H9 (cell line): ENCODE results near the gene NECTIN1. TPM values are rescaled to one million over a fixed set of nuclear protein-coding genes. Genes with fewer than 3 reads are reported as not detected.

Experiments
- DNase-seq: peaks from one replicate; pipeline ENCODE4 v3.0.0-alpha.2; 2017
- H2AFZ ChIP-seq: one replicate; pipeline ENCODE4 v1.6.1; 2013; ENCODE audit warnings: mild to moderate bottlenecking, low read length, control low read depth, moderate library complexity
- H2AK5ac ChIP-seq: 2 replicates; pipeline ENCODE4 v1.6.1; 2013; ENCODE audit warnings: low read length, control low read depth, mixed read lengths; ENCODE audit not compliant: insufficient read length
- H2BK120ac ChIP-seq: one replicate; pipeline ENCODE4 v1.6.1; 2013; ENCODE audit warnings: low read depth, mild to moderate bottlenecking, low read length, control low read depth, inconsistent platforms; ENCODE audit not compliant: poor library complexity, severe bottlenecking
- H2BK12ac ChIP-seq: 2 replicates; pipeline ENCODE4 v1.6.1; 2013; ENCODE audit warnings: low read length, control low read depth, mixed read lengths, low read depth; ENCODE audit not compliant: insufficient read length
- H2BK15ac ChIP-seq: 2 replicates; pipeline ENCODE4 v1.6.1; 2013; ENCODE audit warnings: low read depth, low read length, control low read depth
- H2BK20ac ChIP-seq: one replicate; pipeline ENCODE4 v1.6.1; 2013; ENCODE audit warnings: low read depth, mild to moderate bottlenecking, low read length, control low read depth, inconsistent platforms; ENCODE audit not compliant: poor library complexity, severe bottlenecking
- H2BK5ac ChIP-seq: 2 replicates; pipeline ENCODE4 v1.6.1; 2013; ENCODE audit warnings: low read length, control low read depth, mixed read lengths; ENCODE audit not compliant: insufficient read length
- H3K14ac ChIP-seq: 2 replicates; pipeline ENCODE4 v1.6.1; 2013; ENCODE audit warnings: low read length, control low read depth; ENCODE audit not compliant: insufficient read depth
- H3K18ac ChIP-seq: 2 replicates; pipeline ENCODE4 v1.6.1; 2013; ENCODE audit warnings: low read depth, mild to moderate bottlenecking, mixed read lengths, low read length, control low read depth; ENCODE audit not compliant: insufficient read length
- H3K23ac ChIP-seq: 2 replicates; pipeline ENCODE4 v1.6.1; 2013; ENCODE audit warnings: low read length, control low read depth, mixed read lengths, low read depth; ENCODE audit not compliant: insufficient read length
- H3K23me2 ChIP-seq: 2 replicates; pipeline ENCODE4 v1.6.1; 2013; ENCODE audit warnings: low read depth, mild to moderate bottlenecking, mixed read lengths, low read length, control low read depth; ENCODE audit not compliant: insufficient read length, poor library complexity, severe bottlenecking
- H3K27ac ChIP-seq: 2 replicates; pipeline ENCODE4 v1.5.1; 2013; ENCODE audit warnings: low read length, control low read depth, mixed read lengths, low read depth; ENCODE audit not compliant: insufficient read length
- H3K27me3 ChIP-seq: 2 replicates; pipeline ENCODE4 v1.6.1; 2013; ENCODE audit warnings: low read length, control low read depth, inconsistent platforms; ENCODE audit not compliant: insufficient read depth
- H3K4ac ChIP-seq: 2 replicates; pipeline ENCODE4 v1.6.1; 2013; ENCODE audit warnings: low read depth, mild to moderate bottlenecking, control low read depth, inconsistent platforms, low read length, moderate library complexity
- H3K4me1 ChIP-seq: 2 replicates; pipeline ENCODE4 v1.6.1; 2013; ENCODE audit warnings: low read length, control low read depth, inconsistent platforms; ENCODE audit not compliant: insufficient read depth
- H3K4me2 ChIP-seq: 2 replicates; pipeline ENCODE4 v1.6.1; 2013; ENCODE audit warnings: low read length, control low read depth, mixed read lengths; ENCODE audit not compliant: insufficient read length, insufficient read depth
- H3K56ac ChIP-seq: 2 replicates; pipeline ENCODE4 v1.6.1; 2013; ENCODE audit warnings: low read depth, mild to moderate bottlenecking, mixed read lengths, low read length, control low read depth; ENCODE audit not compliant: insufficient read length
- H3K79me1 ChIP-seq: 2 replicates; pipeline ENCODE4 v1.6.1; 2013; ENCODE audit warnings: low read depth, mild to moderate bottlenecking, moderate library complexity, low read length, control low read depth, inconsistent platforms; ENCODE audit not compliant: insufficient read depth, poor library complexity, severe bottlenecking
- H3K79me2 ChIP-seq: 2 replicates; pipeline ENCODE4 v1.6.1; 2013; ENCODE audit warnings: low read length, control low read depth, inconsistent platforms; ENCODE audit not compliant: insufficient read depth
- H3K9ac ChIP-seq: 2 replicates; pipeline ENCODE4 v1.6.1; 2013; ENCODE audit warnings: low read length, control low read depth, mixed read lengths; ENCODE audit not compliant: insufficient read length; ENCODE audit errors: extremely low read depth
- H3K9me3 ChIP-seq: one replicate; pipeline ENCODE4 v1.6.1; 2013; ENCODE audit warnings: low read depth, low read length, inconsistent platforms; ENCODE audit not compliant: control insufficient read depth
- H3T11ph ChIP-seq: one replicate; pipeline ENCODE4 v1.6.1; 2013; ENCODE audit warnings: mild to moderate bottlenecking, low read length, control low read depth, inconsistent platforms
- H4K20me1 ChIP-seq: one replicate; pipeline ENCODE4 v1.6.1; 2013; ENCODE audit not compliant: control insufficient read depth, insufficient read length, insufficient read depth
- H4K5ac ChIP-seq: 2 replicates; pipeline ENCODE4 v1.6.1; 2013; ENCODE audit warnings: low read depth, mild to moderate bottlenecking, mixed read lengths, low read length, control low read depth; ENCODE audit not compliant: insufficient read length
- H4K8ac ChIP-seq: replicated peaks from 2 replicates; pipeline ENCODE4 v1.6.1; 2013; ENCODE audit warnings: low read length, control low read depth, mixed read lengths, low read depth; ENCODE audit not compliant: insufficient read length
- H4K91ac ChIP-seq: 2 replicates; pipeline ENCODE4 v1.6.1; 2013; ENCODE audit warnings: low read depth, mild to moderate bottlenecking, moderate library complexity, mixed read lengths, low read length, control low read depth; ENCODE audit not compliant: insufficient read length
- H3K27ac Mint-ChIP-seq, 3 experiments: 2 replicates in 2 of 3; 3 replicates in 1 of 3; pipeline ENCODE4 v1.8.0; 2020 to 2021; ENCODE audit warnings: mixed read lengths in 3 of 3, mild to moderate bottlenecking in 1 of 3, moderate library complexity in 1 of 3
- H3K27me3 Mint-ChIP-seq: 2 replicates; pipeline ENCODE4 v1.8.0; 2021; ENCODE audit warnings: low read depth, mild to moderate bottlenecking, moderate library complexity, mixed read lengths
- H3K36me3 Mint-ChIP-seq, 3 experiments: 2 replicates in 2 of 3; 3 replicates in 1 of 3; pipeline ENCODE4 v1.8.0; 2020 to 2021; ENCODE audit warnings: low read depth in 3 of 3, mixed read lengths in 3 of 3; ENCODE audit not compliant: insufficient read depth in 1 of 3
- H3K4me1 Mint-ChIP-seq, 2 experiments: 2 replicates each; pipeline ENCODE4 v1.8.0; 2020; ENCODE audit warnings: mixed read lengths in 2 of 2
- H3K4me3 Mint-ChIP-seq, 2 experiments: 2 replicates in 1 of 2; 3 replicates in 1 of 2; pipeline ENCODE4 v1.8.0; 2020 to 2021; ENCODE audit warnings: mild to moderate bottlenecking in 2 of 2, mixed read lengths in 2 of 2, moderate library complexity in 1 of 2
- H3K9me3 Mint-ChIP-seq, 2 experiments: 2 replicates in 1 of 2; 3 replicates in 1 of 2; pipeline ENCODE4 v1.8.0; 2020; ENCODE audit warnings: mild to moderate bottlenecking in 2 of 2, mixed read lengths in 2 of 2, moderate library complexity in 1 of 2
- CTCF ChIP-seq: fragments of 200-600 bp; sonication (generic); conservative IDR thresholded peaks from 3 replicates; pipeline ENCODE4 v1.8.0; 2021; ENCODE audit warnings: antibody characterized with exemption, mild to moderate bottlenecking
- WGBS: extraction: QIAGEN DNeasy Blood & Tissue Kit; methylation state at CpG from one replicate; pipeline ENCODE4 v1.1.7; 2013; ENCODE audit warnings: missing lambda C conversion rate, low lambda C conversion rate, mixed read lengths; ENCODE audit not compliant: insufficient read length; ENCODE audit errors: extremely low coverage; 5-methylcytosine and 5-hydroxymethylcytosine counted together
- total RNA-seq: library from RNA; stranded (reverse); gene quantifications from 2 replicates; pipeline ENCODE4 v1.2.1, GENCODE V29; 2021

NECTIN1 gene
- total RNA-seq, 1 experiment from 2014 or later = 113 TPM

- H3K4me3 Mint-ChIP-seq = no peak overlapping the region
These were observed 104.8 kb downstream of the NECTIN1 start for GRCh38 chr11:119624102-119624615.

More at GRCh38 chr11:119624102-119624615, 104.8 kb downstream of the NECTIN1 start:
- Histone ChIP-seq H3T11ph (no peak overlapping the region), H3K23ac (no peak overlapping the region), H4K5ac (no peak overlapping the region), H2BK15ac (no peak overlapping the region), H2AFZ (no peak overlapping the region), H4K91ac (no peak overlapping the region), H2AK5ac (no peak overlapping the region), H3K27me3 (no peaks in the 10 kb centered on the region), H4K20me1 (no peaks in the 10 kb centered on the region), H3K27ac (no peak overlapping the region), H3K9ac (no peak overlapping the region), H2BK20ac (no peak overlapping the region), H3K4me1 (no peaks in the 10 kb centered on the region; the same call in 1 of the 2 replicates), H3K4ac (no peak overlapping the region), H3K18ac (no peak overlapping the region), H3K23me2 (no peaks in the 10 kb centered on the region), H2BK120ac (no peak overlapping the region), H3K14ac (no peak overlapping the region), H2BK12ac (no peak overlapping the region), H3K56ac (no peak overlapping the region), H3K79me2 (no peaks in the 10 kb centered on the region), H2BK5ac (no peak overlapping the region), H3K4me2 (no peak overlapping the region), H3K79me1 (no peaks in the 10 kb centered on the region), H4K8ac (no peak overlapping the region), H3K9me3 (no peaks in the 10 kb centered on the region)
- no peaks in the 10 kb centered on the region; a peak in 1 of 7 replicates for H3K36me3 Mint-ChIP-seq
- peak; percentile 68 for DNase-seq
- H3K27me3 Mint-ChIP-seq = peaks cover 18% of the 10 kb centered on the region
- TF ChIP-seq CTCF = peak; percentile 92
- no peaks in the 10 kb centered on the region for H3K9me3 Mint-ChIP-seq
- no CpG with 5 or more reads among the region's 9 CpGs for WGBS
- H3K4me1 Mint-ChIP-seq = peaks cover 36 to 57% of the 10 kb centered on the region in 2 experiments
- no peak overlapping the region for H3K27ac Mint-ChIP-seq
